HG03280 (cell line): Measurements from ENCODE around the gene CELF5.
"Not testable (repeated sequence)": the region's sequence is repeated elsewhere in the genome, so short reads cannot be mapped to it uniquely, and the experiment has no call there.

ENCODE experiments used
- ATAC-seq: cut with Tn5 transposase; IDR thresholded peaks from one replicate; pipeline ENCODE4 v1.9.1; 2021; ENCODE audit warnings: mild to moderate bottlenecking, moderate library complexity; ENCODE audit not compliant: unreplicated experiment

CELF5 gene

GRCh38 chr19:3289971-3290569, 65.6 kb downstream of the CELF5 start:
- no peak for ATAC-seq

GRCh38 chr19:3290858-3291257, 66.4 kb downstream of the CELF5 start:
- not testable (repeated sequence) for ATAC-seq

- ATAC-seq: no peak
These were observed 67.2 kb downstream of the CELF5 start for GRCh38 chr19:3291644-3292043.

GRCh38 chr19:3292958-3293529, 68.6 kb downstream of the CELF5 start:
- ATAC-seq: no peak

- no peak for ATAC-seq
These were observed 69.1 kb downstream of the CELF5 start for GRCh38 chr19:3293560-3293959.

- ATAC-seq: no peak
These were observed 69.8 kb downstream of the CELF5 start for GRCh38 chr19:3294080-3294850.

- ATAC-seq: no peak
These were observed 71.1 kb downstream of the CELF5 start for GRCh38 chr19:3295581-3295980.

- no peak for ATAC-seq
These were observed 71.6 kb downstream of the CELF5 start for GRCh38 chr19:3296034-3296433.

GRCh38 chr19:3296446-3296845, 72.0 kb downstream of the CELF5 start:
- ATAC-seq: no peak

- no peak for ATAC-seq
These were observed 74.5 kb downstream of the CELF5 start for GRCh38 chr19:3298853-3299449.

GRCh38 chr19:3300566-3300965, 76.1 kb downstream of the CELF5 start:
- ATAC-seq: not testable (repeated sequence)

GRCh38 chr19:3302755-3303154, 78.3 kb downstream of the CELF5 start:
- no peak for ATAC-seq

GRCh38 chr19:3304871-3305423, 80.5 kb downstream of the CELF5 start:
- ATAC-seq: no peak

GRCh38 chr19:3309724-3310123, 85.3 kb downstream of the CELF5 start:
- no peak for ATAC-seq

GRCh38 chr19:3310280-3310679, 85.8 kb downstream of the CELF5 start:
- ATAC-seq: no peak

GRCh38 chr19:3310711-3311110, 86.2 kb downstream of the CELF5 start:
- no peak for ATAC-seq

GRCh38 chr19:3313199-3313575, 88.7 kb downstream of the CELF5 start:
- ATAC-seq: no peak

- no peak for ATAC-seq
These were observed 90.7 kb downstream of the CELF5 start for GRCh38 chr19:3314962-3315675.

GRCh38 chr19:3315676-3315973, 91.2 kb downstream of the CELF5 start:
- no peak for ATAC-seq

- ATAC-seq: no peak
These were observed 91.7 kb downstream of the CELF5 start for GRCh38 chr19:3316132-3316648.

- no peak for ATAC-seq
These were observed 92.3 kb downstream of the CELF5 start for GRCh38 chr19:3316659-3317207.
